ENCODE data around the gene PLD6.
"Not testable (repeated sequence)": the region's sequence is repeated elsewhere in the genome, so short reads cannot be mapped to it uniquely, and the experiment has no call there.

PLD6 gene

DNA sequence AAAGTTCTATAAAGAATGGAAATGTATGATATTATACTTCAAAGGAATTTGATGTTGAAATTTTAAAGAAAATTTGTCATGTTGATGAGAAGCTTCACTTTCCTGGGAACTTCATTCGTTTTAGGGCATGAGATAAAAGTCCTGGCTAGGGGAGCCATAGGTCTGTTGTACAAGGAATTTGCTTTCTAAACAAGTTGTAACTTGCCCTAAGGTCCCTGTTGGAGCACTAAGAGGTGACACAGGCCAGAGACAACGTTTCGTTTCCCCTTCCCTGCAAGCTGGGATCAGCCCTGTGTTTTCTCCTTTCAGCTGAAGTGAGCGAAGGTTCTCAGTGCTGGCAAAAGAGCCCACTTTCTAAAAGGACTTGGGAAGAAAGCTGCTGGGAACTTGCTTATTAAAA, 16.6 kb downstream of the PLD6 start:
- Histone ChIP-seq H3K27ac (ENCODE audit: low read depth, low read length) (no peak overlapping the region), H3K4me1 (ENCODE audit: control insufficient read depth in 5 of 5, insufficient read depth in 5 of 5, low read length in 5 of 5) (peaks cover 0 to 40% (median 25%) of the 10 kb centered on the region in 5 donors), H3K9me3 (ENCODE audit: control insufficient read depth in 5 of 5, low read length in 5 of 5) (no peaks in the 10 kb centered on the region), H3K4me3 (ENCODE audit: low read depth in 1 of 5, low read length in 5 of 5) (no peak overlapping the region), H3K9ac (ENCODE audit: low read length in 5 of 5) (no peak overlapping the region), H3K36me3 (ENCODE audit: control insufficient read depth in 5 of 5, insufficient read depth in 5 of 5, low read length in 5 of 5) (peaks cover 0 to 34% (median 24%) of the 10 kb centered on the region in 5 donors), H3K27me3 (ENCODE audit: control insufficient read depth in 5 of 5, insufficient read depth in 4 of 5, low read length in 5 of 5) (no peaks in the 10 kb centered on the region)

DNA sequence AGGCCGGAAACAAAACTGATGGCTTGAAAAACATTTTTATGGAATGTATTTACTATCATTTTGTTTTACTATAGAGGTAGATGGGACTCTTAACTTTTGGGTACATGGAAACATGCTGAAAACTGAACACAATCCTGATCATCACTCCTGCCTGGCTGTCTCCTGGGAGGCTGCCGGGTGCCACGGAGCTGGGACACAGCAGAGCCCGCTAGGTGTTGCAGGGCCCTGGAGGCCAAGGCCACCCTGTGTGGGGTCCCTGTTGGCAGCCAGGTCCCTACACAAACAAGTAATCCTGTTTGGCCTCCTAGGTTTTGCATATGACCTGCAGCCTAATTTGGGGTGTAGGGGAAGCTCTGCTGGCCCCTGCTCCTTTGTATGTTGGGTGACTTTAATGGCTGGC, 17.5 kb downstream of the PLD6 start:
- H3K27ac ChIP-seq (ENCODE audit: low read depth, low read length) = no peak overlapping the region
- no peaks in the 10 kb centered on the region for H3K27me3 ChIP-seq (ENCODE audit: control insufficient read depth in 5 of 5, insufficient read depth in 4 of 5, low read length in 5 of 5)
- no peak overlapping the region for H3K9ac ChIP-seq (ENCODE audit: low read length in 5 of 5)
- H3K9me3 ChIP-seq (ENCODE audit: control insufficient read depth in 5 of 5, low read length in 5 of 5) = no peaks in the 10 kb centered on the region
- peaks cover 0 to 43% (median 27%) of the 10 kb centered on the region in 5 donors for H3K4me1 ChIP-seq (ENCODE audit: control insufficient read depth in 5 of 5, insufficient read depth in 5 of 5, low read length in 5 of 5)
- peaks cover 0 to 44% (median 32%) of the 10 kb centered on the region in 5 donors for H3K36me3 ChIP-seq (ENCODE audit: control insufficient read depth in 5 of 5, insufficient read depth in 5 of 5, low read length in 5 of 5)
- H3K4me3 ChIP-seq (ENCODE audit: low read depth in 1 of 5, low read length in 5 of 5) = no peak overlapping the region

DNA sequence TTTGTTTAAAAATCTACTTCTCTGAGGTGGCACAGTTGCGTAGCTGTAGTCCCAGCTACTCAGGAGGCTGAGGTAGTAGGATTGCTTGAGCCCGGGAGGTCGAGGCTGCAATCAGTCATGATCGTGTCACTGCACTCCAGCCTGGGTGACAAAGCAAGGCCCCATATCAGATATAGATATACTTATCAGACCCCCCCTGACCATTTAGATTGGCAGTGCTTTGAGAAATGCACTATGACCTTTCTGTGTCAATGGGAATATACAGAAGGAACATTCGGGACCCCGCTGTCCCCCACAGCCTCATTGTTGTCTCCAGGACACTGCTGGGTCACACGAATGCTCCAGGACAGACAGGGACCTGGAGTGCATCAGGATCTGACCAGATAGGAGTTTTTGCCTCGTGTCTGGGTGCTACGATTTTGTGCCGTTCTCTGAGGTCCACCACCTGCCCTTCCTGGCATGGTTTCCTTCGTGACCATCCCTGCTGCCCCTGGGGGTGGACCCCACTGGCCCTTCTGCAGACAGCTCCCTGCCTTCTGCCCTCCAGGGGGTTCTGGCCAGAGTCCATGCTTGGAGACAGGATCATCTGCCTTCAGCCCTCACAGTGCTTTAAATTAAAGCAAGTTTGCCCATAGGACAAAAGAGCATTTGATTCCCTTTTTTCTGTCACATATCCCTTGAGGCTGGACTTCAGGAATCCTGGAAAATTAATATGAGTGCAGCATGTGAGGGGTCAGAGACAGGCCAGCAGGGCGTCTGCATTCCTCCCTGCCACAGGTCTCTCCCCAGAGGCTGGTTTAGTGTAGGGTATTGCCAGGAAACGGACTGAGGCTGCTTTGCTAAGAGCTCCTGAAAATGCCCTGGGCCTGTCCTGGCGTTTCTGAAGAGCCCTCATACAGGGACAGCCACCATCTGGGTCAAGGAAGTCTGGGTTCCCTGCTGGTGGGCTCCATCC, 19.3 kb downstream of the PLD6 start:
- H3K4me3 ChIP-seq (ENCODE audit: low read depth in 1 of 5, low read length in 5 of 5) = no peak overlapping the region
- no peaks in the 10 kb centered on the region for H3K27me3 ChIP-seq (ENCODE audit: control insufficient read depth in 5 of 5, insufficient read depth in 4 of 5, low read length in 5 of 5)
- H3K27ac ChIP-seq (ENCODE audit: low read depth, low read length) = no peak overlapping the region
- peaks cover 0 to 60% (median 48%) of the 10 kb centered on the region in 5 donors for H3K36me3 ChIP-seq (ENCODE audit: control insufficient read depth in 5 of 5, insufficient read depth in 5 of 5, low read length in 5 of 5)
- no peak overlapping the region for H3K9ac ChIP-seq (ENCODE audit: low read length in 5 of 5)
- no peaks in the 10 kb centered on the region for H3K9me3 ChIP-seq (ENCODE audit: control insufficient read depth in 5 of 5, low read length in 5 of 5)
- H3K4me1 ChIP-seq (ENCODE audit: control insufficient read depth in 5 of 5, insufficient read depth in 5 of 5, low read length in 5 of 5) = peaks cover 0 to 40% (median 27%) of the 10 kb centered on the region in 5 donors

DNA sequence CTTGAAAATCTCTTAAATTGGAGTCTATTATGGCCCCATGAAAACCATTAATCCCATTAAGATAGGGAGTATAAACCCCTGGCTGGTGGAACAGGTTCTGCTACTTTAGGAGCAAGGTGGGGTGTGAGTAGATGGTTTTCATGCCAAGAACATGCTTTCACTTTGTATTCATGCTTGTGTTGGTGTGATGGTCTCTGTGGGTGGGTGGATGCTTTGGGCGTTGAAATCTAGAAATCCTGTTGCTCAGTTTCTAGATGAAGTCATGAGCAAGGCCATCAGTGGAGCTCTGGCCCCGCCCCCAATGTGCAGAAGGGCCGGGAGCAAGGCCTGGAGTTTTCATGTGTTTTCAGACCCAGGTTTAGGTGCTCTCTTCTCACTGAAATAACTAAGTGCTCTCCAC, 20.1 kb downstream of the PLD6 start:
- peaks cover 0 to 68% (median 55%) of the 10 kb centered on the region in 5 donors for H3K36me3 ChIP-seq (ENCODE audit: control insufficient read depth in 5 of 5, insufficient read depth in 5 of 5, low read length in 5 of 5)
- H3K4me3 ChIP-seq (ENCODE audit: low read depth in 1 of 5, low read length in 5 of 5) = no peak overlapping the region
- peaks cover 0 to 33% (median 27%) of the 10 kb centered on the region in 5 donors for H3K4me1 ChIP-seq (ENCODE audit: control insufficient read depth in 5 of 5, insufficient read depth in 5 of 5, low read length in 5 of 5)
- H3K27ac ChIP-seq (ENCODE audit: low read depth, low read length) = no peak overlapping the region
- H3K27me3 ChIP-seq (ENCODE audit: control insufficient read depth in 5 of 5, insufficient read depth in 4 of 5, low read length in 5 of 5) = no peaks in the 10 kb centered on the region
- no peak overlapping the region for H3K9ac ChIP-seq (ENCODE audit: low read length in 5 of 5)
- no peaks in the 10 kb centered on the region for H3K9me3 ChIP-seq (ENCODE audit: control insufficient read depth in 5 of 5, low read length in 5 of 5)

DNA sequence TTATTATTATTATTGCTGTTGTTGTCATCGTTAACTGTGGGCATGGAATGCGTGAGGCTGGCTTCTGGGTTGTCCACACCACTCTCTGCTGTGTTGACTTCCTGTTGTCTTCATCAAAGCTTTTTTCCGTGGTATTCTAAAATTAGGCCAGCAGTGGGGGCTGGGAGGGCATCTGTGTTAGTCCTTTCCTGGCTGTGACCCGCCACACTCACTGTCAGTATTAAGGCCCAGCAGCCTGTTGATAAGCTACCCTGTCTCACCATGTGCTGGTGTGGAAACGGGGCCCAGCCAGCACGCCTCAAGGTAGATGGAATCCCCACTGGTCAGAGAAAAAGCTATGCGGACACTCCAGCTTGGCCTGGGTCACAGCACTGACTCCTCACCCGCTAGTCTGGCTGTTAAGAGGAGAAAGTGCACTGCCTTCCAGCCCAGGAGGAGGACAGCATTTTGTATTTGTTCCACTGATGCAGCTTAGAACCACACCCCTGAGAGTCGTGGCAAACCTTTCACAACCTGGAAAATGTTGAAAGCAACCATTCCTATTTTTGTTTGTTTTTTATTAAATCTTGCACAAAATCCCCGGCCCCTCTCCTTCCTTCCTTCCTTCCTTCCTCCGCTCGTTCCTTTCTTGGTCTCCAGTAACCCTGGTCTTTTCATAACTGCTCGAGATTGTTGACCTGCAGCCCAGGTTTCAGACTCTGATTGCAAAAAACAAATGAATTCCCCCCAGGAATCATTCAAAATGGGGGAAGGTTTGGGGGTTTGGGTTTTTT, 21.0 kb downstream of the PLD6 start:
- peaks cover 0 to 75% (median 64%) of the 10 kb centered on the region in 5 donors for H3K36me3 ChIP-seq (ENCODE audit: control insufficient read depth in 5 of 5, insufficient read depth in 5 of 5, low read length in 5 of 5)
- not testable (repeated sequence) for H3K27me3 ChIP-seq (ENCODE audit: control insufficient read depth in 5 of 5, insufficient read depth in 4 of 5, low read length in 5 of 5); H3K9me3 ChIP-seq (ENCODE audit: control insufficient read depth in 5 of 5, low read length in 5 of 5); H3K4me3 ChIP-seq (ENCODE audit: low read depth in 1 of 5, low read length in 5 of 5); H3K27ac ChIP-seq (ENCODE audit: low read depth, low read length); H3K9ac ChIP-seq (ENCODE audit: low read length in 5 of 5)
- H3K4me1 ChIP-seq (ENCODE audit: control insufficient read depth in 5 of 5, insufficient read depth in 5 of 5, low read length in 5 of 5) = peaks cover 0 to 32% (median 27%) of the 10 kb centered on the region in 5 donors

DNA sequence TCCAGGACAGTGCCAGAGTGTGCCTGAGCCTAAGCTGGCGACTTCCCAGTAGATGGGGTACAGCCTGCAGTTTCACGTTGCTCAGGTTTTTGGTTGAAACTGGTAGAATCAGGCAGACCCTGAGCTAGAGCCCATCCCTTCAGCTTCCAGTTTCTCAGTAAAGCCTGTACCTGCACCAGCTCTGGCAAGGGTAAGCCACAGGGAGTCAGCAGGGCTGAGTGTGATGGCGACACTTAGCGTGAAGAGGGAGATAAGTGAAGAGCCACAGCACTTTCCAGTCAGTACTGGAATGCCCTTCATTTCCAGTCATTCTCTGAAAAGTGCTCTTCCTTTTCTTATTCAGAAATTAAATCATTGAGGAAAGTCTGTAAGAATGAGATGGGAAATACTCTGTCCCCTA, 22.4 kb downstream of the PLD6 start:
- no peak overlapping the region for H3K4me3 ChIP-seq (ENCODE audit: low read depth in 1 of 5, low read length in 5 of 5)
- H3K9me3 ChIP-seq (ENCODE audit: control insufficient read depth in 5 of 5, low read length in 5 of 5) = no peaks in the 10 kb centered on the region
- H3K9ac ChIP-seq (ENCODE audit: low read length in 5 of 5) = no peak overlapping the region
- H3K36me3 ChIP-seq (ENCODE audit: control insufficient read depth in 5 of 5, insufficient read depth in 5 of 5, low read length in 5 of 5) = peaks cover 0 to 80% (median 68%) of the 10 kb centered on the region in 5 donors
- H3K27ac ChIP-seq (ENCODE audit: low read depth, low read length) = no peak overlapping the region
- peaks cover 0 to 30% (median 25%) of the 10 kb centered on the region in 5 donors for H3K4me1 ChIP-seq (ENCODE audit: control insufficient read depth in 5 of 5, insufficient read depth in 5 of 5, low read length in 5 of 5)
- H3K27me3 ChIP-seq (ENCODE audit: control insufficient read depth in 5 of 5, insufficient read depth in 4 of 5, low read length in 5 of 5) = no peaks in the 10 kb centered on the region

DNA sequence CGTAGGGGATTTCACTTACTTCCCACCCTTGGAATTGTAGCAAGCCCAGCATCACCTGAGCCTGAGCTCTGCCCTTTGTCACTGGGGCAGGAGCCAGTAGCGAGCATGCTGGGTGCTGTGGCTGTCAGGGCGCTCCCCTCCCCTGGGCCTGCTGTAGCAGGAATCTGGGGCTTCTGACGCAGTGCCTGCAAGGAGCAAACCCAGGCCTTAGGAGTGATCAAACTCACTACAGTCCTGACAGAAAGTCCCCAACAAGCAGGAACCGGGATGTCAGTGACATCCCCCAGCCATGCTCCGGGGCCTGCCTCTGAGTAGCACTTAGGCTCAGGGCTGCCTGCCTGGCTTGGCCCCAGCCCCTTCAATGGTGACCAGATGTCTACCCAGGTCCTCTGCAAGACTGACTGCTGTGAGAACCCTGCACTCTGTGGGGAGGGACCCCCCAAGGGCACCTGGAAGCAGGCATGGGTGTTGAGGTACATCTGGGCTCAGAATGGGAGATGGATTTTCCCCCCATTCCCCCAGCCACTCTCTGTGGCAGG, 23.5 kb downstream of the PLD6 start:
- Histone ChIP-seq H3K9me3 (ENCODE audit: control insufficient read depth in 5 of 5, low read length in 5 of 5) (no peaks in the 10 kb centered on the region), H3K4me1 (ENCODE audit: control insufficient read depth in 5 of 5, insufficient read depth in 5 of 5, low read length in 5 of 5) (peaks cover 0 to 30% (median 25%) of the 10 kb centered on the region in 5 donors), H3K9ac (ENCODE audit: low read length in 5 of 5) (no peak overlapping the region), H3K36me3 (ENCODE audit: control insufficient read depth in 5 of 5, insufficient read depth in 5 of 5, low read length in 5 of 5) (peaks cover 0 to 80% (median 67%) of the 10 kb centered on the region in 5 donors), H3K27me3 (ENCODE audit: control insufficient read depth in 5 of 5, insufficient read depth in 4 of 5, low read length in 5 of 5) (no peaks in the 10 kb centered on the region), H3K4me3 (ENCODE audit: low read depth in 1 of 5, low read length in 5 of 5) (no peak overlapping the region), H3K27ac (ENCODE audit: low read depth, low read length) (no peak overlapping the region)

DNA sequence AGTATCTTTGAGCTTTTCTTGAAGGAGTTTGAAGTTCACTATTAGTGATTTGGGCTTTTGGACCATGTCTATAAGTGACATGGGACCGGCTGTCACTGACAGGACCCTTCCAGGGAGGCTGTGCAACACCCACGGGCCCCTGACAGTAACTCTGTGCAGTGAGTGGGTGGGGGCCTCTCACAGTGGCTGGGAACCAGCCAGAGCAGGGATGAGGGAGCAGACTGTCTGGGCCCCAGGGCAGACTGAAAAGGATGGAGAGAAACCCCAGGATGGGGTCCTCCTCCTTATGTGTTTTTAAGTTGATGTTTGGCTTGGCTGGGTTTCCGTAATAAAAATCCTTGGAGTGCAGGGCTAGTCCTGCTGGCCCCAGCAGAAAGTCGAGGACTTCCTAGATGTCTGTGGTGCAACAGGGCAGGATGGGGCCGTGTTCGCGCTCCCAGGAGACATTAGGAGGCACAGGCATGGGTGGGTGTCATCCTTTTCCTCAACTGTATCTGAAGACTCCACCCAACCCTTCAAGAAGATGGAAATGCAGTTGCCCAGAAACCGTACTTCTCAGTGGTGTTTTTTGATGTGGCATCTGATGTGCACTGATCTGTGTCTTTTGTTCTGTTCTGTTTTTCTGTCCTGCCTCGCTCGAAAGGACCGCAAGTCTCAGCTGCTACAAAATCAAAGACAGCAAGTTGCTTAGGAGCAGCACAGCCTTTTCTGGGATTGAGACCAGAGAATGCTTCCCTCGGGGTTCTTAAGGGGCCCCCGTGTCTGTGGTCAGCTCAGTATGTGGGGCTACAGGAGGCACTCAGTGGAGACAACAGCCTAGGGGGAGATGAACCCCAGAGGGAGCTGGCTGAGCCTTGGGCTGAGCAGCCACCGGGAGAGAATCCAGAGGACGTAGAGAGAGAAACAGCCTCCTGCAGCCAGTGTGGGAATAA, 24.2 kb downstream of the PLD6 start:
- peaks cover 0 to 82% (median 74%) of the 10 kb centered on the region in 5 donors for H3K36me3 ChIP-seq (ENCODE audit: control insufficient read depth in 5 of 5, insufficient read depth in 5 of 5, low read length in 5 of 5)
- H3K9ac ChIP-seq (ENCODE audit: low read length in 5 of 5) = no peak overlapping the region
- peaks cover 0 to 25% (median 19%) of the 10 kb centered on the region in 5 donors for H3K4me1 ChIP-seq (ENCODE audit: control insufficient read depth in 5 of 5, insufficient read depth in 5 of 5, low read length in 5 of 5)
- H3K9me3 ChIP-seq (ENCODE audit: control insufficient read depth in 5 of 5, low read length in 5 of 5) = no peaks in the 10 kb centered on the region
- H3K27me3 ChIP-seq (ENCODE audit: control insufficient read depth in 5 of 5, insufficient read depth in 4 of 5, low read length in 5 of 5) = no peaks in the 10 kb centered on the region
- H3K4me3 ChIP-seq (ENCODE audit: low read depth in 1 of 5, low read length in 5 of 5) = no peak overlapping the region
- H3K27ac ChIP-seq (ENCODE audit: low read depth, low read length) = no peak overlapping the region
